Ammon's horn (tissue), 1 donor: ENCODE measurements around the gene C16orf86.
"Not testable (repeated sequence)": the region's sequence is repeated elsewhere in the genome, so short reads cannot be mapped to it uniquely, and the experiment has no call there.

Source experiments
- DNase-seq: peaks from one replicate; pipeline ENCODE4 v3.0.0-alpha.2; 2016; ENCODE audit warnings: low spot score

The C16orf86 gene

GRCh38 chr16:67667453-67667816, 821 bp downstream of the C16orf86 start:
- DNase-seq = no peak

- DNase-seq = peak; percentile 94
These were observed 1.3 kb downstream of the C16orf86 start for GRCh38 chr16:67667817-67668494.

DNA sequence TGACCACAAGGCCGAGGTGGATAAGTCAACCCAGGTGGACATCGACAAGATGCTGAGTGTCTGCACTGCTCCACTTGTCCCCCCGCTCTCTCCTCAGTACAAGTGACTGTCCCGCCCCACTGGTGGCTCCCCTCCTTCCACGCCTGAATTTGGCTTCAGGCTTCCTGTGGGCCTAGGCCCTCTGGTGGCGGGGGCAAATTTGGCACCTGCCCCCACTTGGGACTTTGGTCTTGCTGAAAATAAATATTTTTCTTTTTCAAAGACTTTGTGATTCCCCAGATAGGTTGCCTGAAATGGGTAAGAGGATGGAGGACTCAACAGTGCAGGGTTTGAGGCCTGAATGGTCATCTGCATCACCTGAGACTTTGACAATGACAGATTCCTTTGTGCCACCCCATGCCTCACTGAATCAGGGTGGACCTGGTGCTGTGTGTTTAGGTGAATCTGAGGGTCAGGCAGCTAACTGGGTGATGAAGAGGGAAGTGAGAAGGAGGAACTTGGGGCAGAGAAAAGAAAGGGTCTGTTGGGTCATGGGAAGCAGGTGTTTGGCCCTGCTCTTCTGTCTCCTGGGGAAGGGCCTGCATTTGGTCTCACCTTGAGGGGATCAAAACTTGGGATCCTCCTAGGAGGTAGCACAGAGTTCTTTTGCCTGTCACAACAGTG, 2.0 kb downstream of the C16orf86 start:
- no peak for DNase-seq

GRCh38 chr16:67669499-67670101, 3.0 kb downstream of the C16orf86 start:
- no peak for DNase-seq

- DNase-seq = no peak
These were observed 5.7 kb downstream of the C16orf86 start for GRCh38 chr16:67672306-67672705.

DNA sequence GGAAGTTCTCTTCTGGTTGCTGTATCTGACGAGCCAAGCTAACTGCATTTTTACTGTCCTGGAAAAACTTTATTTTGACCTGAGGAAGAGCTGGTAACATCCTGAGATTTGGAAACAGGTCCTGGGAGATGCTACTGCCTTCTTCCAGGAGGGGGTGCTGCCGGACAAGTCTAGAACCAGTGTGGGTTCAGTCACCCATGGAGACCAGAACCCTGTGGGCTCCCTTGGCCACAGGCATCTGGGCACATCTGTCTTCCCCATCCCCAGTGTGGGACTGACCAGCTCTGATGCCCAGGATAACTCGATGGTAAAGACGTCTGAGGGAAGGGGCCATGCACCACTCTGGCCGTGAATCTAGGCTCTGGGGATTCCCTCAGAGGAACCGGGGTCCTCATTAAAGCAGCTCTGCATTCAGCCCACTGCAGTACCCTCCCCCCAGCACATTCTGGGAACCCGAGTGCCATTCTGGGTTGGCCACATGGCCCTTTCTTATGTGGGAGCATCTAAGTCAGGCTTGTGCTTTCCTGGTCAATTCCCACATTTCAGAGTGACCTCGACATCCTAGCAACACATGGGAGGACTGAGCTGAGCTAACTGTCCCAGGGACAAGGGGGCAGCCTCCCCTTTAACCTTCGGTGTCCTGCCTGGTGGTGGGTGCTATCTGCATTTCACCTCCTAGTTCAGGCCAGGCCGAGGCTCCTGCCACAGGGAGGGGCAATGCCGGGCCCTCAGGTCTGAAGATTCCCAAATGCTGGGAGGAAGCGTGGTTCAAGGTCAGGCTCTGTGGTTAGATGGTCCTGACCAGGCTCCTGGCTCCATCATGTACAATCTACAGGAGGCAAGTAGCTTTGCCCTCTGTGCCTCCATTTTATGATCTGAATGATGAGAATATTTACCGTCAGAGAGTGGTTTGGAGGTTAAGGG, 6.4 kb downstream of the C16orf86 start:
- DNase-seq = peak; percentile 77

DNA sequence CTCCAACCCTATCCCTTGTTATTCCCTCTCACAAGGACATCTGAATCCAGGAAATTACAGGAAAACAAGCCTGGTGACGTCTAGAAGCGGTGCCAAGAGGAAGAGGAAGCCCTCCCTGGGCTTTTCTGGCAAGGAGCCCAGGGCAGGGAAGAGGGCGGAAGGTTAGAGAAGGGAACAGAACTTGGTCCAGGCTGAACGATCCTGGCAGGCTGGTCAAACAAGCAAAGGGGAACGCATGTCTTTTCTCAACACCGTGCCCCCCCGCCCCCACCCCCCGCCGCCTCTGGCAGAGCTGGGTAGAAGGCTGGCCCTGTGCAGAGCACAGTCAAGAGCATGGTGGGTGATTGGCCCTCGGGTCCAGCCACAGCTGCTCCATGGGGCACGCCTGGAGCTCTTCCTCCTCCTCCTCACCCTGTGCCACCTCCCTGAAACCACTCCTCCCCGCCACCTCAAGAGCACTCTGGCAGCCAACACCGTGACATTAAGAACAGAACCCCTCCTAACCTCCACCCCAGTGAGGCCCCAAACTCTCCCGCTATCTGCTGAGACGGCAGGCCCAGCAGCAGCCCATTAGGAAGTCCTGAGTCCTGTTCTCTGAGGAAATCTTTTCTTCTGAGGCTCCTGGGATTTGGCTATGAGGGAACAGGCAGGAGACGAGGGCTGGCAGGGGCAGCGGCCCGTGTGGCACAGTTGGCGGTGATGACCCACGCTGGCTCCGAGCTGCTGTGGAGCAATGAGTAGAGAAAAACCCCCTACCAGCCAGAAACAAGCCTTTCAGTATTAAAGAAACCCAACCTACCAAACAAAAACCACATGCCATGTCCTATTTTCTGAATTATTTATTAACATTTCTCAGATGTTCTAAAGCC, 7.3 kb downstream of the C16orf86 start:
- DNase-seq = peak; percentile 69

- no peak for DNase-seq
These were observed 8.4 kb downstream of the C16orf86 start for GRCh38 chr16:67674851-67675578.

DNA sequence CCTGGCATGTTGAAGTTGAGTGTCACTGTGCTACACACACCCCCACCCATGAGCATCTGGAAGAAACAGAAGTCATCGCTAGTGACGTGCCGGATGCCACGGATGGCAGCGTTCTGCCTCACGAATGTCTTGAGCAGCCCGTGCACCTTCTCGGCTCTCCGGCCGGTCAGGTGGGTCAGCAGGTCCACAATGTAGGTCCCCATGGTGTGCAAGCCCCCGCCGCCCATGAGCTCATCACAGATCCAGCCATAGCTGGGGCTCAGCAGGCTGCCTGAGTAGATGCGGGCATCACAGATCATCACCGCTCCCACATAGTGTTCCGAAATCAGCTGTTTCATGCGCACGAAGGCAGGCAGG, 8.9 kb downstream of the C16orf86 start:
- DNase-seq = peak; percentile 15

DNA sequence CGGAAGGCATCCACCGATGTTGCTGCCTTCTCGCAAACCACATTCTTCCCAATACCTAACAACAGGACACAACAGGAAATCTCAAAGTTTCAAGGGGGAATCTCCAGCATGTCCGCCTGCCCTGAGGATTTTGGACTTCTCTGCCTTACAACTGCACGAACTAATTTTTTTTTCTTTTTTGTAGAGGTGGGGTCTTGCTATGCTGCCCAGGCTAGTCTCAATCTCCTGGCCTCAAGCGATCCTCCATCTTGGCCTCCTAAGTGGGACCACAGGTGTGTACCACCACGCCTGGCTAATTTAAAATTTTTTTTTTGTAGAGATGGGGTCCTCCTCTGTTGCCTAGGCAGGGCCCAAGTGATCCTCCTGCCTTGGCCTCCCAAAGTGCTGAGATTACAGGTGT, 9.4 kb downstream of the C16orf86 start:
- no peak for DNase-seq

DNA sequence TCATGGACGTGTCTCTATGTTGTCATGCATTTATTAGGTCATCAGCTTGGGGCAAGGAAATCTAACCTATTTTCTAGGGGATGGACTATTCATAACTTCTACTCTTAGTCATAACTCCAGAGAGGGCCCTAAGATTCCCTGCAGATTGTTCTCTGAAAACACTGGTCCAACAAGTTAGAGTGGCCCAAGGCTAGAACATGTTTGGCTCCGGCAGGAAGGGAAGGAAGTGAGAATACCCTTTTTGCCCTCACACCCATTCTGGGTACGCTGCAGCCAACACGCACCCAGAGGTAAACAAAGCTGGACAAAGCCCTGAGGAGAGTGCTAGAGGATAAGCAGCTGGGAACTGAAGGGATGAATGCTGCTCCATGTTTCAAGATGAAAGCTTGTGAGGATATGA, 9.9 kb downstream of the C16orf86 start:
- no peak for DNase-seq

DNA sequence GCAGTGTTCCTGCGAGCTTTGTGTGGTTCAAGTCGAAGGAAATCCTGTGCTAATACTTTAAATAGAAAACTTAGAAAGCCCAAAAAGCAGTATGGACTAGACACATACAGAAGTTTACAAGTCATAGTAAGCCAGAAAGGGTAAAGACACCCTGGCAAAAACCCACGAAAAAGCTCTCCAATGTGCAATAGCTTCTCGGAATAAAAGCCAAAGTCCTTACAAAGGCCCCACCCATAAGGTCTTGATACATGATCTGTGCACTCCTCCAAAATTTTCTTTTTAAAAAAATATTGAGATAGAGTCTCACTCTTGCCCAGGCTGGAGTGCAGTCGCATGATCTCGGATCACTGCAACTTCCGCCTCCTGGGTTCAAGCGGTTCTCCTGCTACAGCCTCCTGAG, 10.3 kb downstream of the C16orf86 start:
- DNase-seq = no peak

DNA sequence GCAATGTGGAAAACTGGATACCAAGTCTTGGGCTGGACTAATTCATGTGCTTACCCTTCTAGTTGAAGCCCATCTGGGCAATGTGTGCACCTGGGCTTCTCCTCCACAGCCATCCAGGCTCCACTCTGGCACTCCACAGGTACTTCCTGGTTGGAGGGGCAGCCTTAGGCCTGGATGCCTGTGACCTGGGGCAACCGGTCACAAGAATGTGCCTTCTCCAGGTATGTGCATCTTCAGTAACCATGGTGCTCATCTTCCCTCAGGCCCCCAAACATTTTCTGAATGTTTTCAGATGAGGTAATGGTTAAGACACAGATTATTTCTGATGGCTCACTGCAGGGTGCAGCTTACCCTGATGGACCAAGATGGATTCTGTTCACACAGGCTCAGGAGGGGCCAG, 11.1 kb downstream of the C16orf86 start:
- no peak for DNase-seq

GRCh38 chr16:67678354-67679023, 11.9 kb downstream of the C16orf86 start:
- no peak for DNase-seq

- DNase-seq = no peak
These were observed 13.6 kb downstream of the C16orf86 start for GRCh38 chr16:67679935-67680897.

DNA sequence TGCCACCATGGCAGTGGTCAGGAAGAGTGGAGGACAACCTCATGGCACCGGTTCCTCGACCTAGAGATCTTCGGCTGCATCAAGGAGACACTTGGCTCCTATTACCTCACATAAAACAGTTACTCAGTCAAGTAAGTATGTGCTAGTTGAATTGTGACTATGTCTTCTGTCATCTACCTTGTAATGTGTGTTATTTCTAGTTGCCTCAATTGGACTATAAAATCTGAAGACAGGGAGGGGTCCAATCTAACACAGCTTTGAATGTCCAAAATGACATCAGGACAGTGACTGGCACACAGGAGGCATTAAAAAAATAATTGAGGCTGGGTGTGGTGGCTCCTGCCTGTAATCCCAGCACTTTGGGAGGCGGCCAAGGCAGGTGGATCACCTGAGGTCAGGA, 17.2 kb downstream of the C16orf86 start:
- no peak for DNase-seq

DNA sequence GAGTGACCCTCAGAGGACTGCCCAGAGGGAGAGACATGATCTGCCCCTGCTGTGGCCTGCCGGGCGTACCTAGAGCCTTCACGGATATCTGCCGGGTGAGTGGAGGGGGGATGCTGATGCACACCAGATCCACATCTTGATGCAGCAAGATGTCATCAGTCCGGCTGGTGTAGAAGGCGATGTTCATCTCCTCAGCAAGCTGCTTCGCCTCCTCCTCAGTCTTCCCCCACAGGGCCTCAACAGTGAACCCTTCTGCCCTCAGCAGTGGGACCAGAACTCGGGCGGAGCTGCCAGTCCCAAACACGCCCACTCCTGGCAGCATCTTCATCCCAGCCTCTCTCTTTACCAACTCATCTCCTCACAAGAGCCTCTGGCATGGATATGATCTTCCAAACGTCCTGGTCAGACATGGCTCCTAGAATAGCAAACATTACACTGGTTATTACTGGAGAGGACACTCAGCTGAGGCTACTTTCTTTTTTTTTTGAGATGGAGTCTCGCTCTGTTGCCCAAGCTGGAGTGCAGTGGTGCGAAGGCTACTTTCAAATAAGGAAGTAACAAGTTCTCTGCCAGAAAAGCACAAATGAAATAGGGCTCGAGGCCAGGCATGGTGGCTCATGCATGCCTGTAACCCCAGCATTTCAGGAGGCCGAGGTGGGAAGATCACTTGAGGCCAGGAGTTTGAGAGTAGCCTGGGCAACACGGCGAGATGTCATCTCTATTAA, 18.9 kb downstream of the C16orf86 start:
- DNase-seq = no peak

- not testable (repeated sequence) for DNase-seq
These were observed 27.1 kb downstream of the C16orf86 start for GRCh38 chr16:67693517-67694285.
